Liver (tissue), 9 donors: ENCODE measurements around the gene L1TD1. TPM values are rescaled to one million over a fixed set of nuclear protein-coding genes. Genes with fewer than 3 reads are reported as not detected.
"Not testable (repeated sequence)": the region's sequence is repeated elsewhere in the genome, so short reads cannot be mapped to it uniquely, and the experiment has no call there.

ENCODE experiments used
- DNase-seq: peaks from one replicate; pipeline ENCODE4 v3.0.0-alpha.2; 2017; ENCODE audit warnings: low spot score
- H3K27ac ChIP-seq, 2 donors: one replicate each; pipeline ENCODE4 v1.7.0; 2013; ENCODE audit warnings: inconsistent platforms in 2 of 2, low read length in 2 of 2, control low read depth in 1 of 2, low read depth in 1 of 2, mild to moderate bottlenecking in 1 of 2
- H3K27me3 ChIP-seq, 4 donors: one replicate each; pipeline versions ENCODE4 v1.6.1 to v1.7.0; 2013; ENCODE audit warnings: low read length in 3 of 4, inconsistent platforms in 1 of 4, mild to moderate bottlenecking in 1 of 4, moderate library complexity in 1 of 4; ENCODE audit not compliant: control insufficient read depth in 4 of 4, insufficient read depth in 4 of 4
- H3K36me3 ChIP-seq, 4 donors: one replicate each; pipeline versions ENCODE4 v1.6.1 to v1.7.0; 2013; ENCODE audit warnings: low read length in 3 of 4, mild to moderate bottlenecking in 3 of 4, low read depth in 1 of 4, moderate library complexity in 1 of 4; ENCODE audit not compliant: control insufficient read depth in 4 of 4, insufficient read depth in 3 of 4
- H3K4me1 ChIP-seq, 4 donors: one replicate each; pipeline versions ENCODE4 v1.6.1 to v1.7.0; 2013; ENCODE audit warnings: low read length in 3 of 4, mild to moderate bottlenecking in 3 of 4, moderate library complexity in 1 of 4; ENCODE audit not compliant: control insufficient read depth in 4 of 4, insufficient read depth in 4 of 4
- H3K4me3 ChIP-seq, 3 donors: one replicate each; pipeline versions ENCODE4 v1.6.1 to v1.7.0; 2013; ENCODE audit warnings: low read length in 3 of 3, control low read depth in 1 of 3, low read depth in 1 of 3, mild to moderate bottlenecking in 1 of 3
- H3K9ac ChIP-seq, 2 donors: one replicate each; pipeline ENCODE4 v1.7.0; 2013; ENCODE audit warnings: low read length in 2 of 2, mild to moderate bottlenecking in 2 of 2, moderate library complexity in 2 of 2, control low read depth in 1 of 2, low read depth in 1 of 2
- H3K9me3 ChIP-seq, 4 donors: one replicate each; pipeline versions ENCODE4 v1.6.1 to v1.7.0; 2013; ENCODE audit warnings: low read length in 3 of 4; ENCODE audit not compliant: control insufficient read depth in 4 of 4
- EGR1 ChIP-seq, 2 donors: IDR thresholded peaks; 2 replicates each; pipeline ENCODE4 v1.6.1; 2016 to 2018; ENCODE audit warnings: antibody characterized with exemption in 2 of 2, low read depth in 2 of 2
- FOXA1 ChIP-seq: IDR thresholded peaks from 2 replicates; pipeline ENCODE4 v1.6.1; 2016; ENCODE audit warnings: antibody characterized with exemption
- HNF4A ChIP-seq, 2 donors: conservative IDR thresholded peaks; 2 replicates each; pipeline ENCODE4 v1.6.1; 2016; ENCODE audit warnings: antibody characterized with exemption in 2 of 2, mild to moderate bottlenecking in 2 of 2
- HNF4G ChIP-seq: IDR thresholded peaks from 2 replicates; pipeline ENCODE4 v1.6.1; 2016; ENCODE audit warnings: antibody characterized with exemption
- MAX ChIP-seq: IDR thresholded peaks from 2 replicates; pipeline ENCODE4 v1.6.1; 2016; ENCODE audit warnings: antibody characterized with exemption
- RAD21 ChIP-seq, 2 donors: IDR thresholded peaks; 2 replicates each; pipeline ENCODE4 v1.6.1; 2016; ENCODE audit warnings: antibody characterized with exemption in 2 of 2, mild to moderate bottlenecking in 2 of 2
- RXRA ChIP-seq, 2 donors: IDR thresholded peaks; 2 replicates each; pipeline ENCODE4 v1.6.1; 2017 to 2018; ENCODE audit warnings: antibody characterized with exemption in 2 of 2, mild to moderate bottlenecking in 1 of 2
- TAF1 ChIP-seq: conservative IDR thresholded peaks from 2 replicates; pipeline ENCODE4 v1.6.1; 2016; ENCODE audit warnings: antibody characterized with exemption, mild to moderate bottlenecking
- YY1 ChIP-seq: IDR thresholded peaks from 2 replicates; pipeline ENCODE4 v1.6.1; 2016; ENCODE audit warnings: antibody characterized with exemption, mild to moderate bottlenecking
- WGBS: extraction: QIAGEN DNeasy Blood & Tissue Kit; methylation state at CpG from one replicate; pipeline ENCODE4 v1.1.7; 2013; 5-methylcytosine and 5-hydroxymethylcytosine counted together
- polyA plus RNA-seq, 2 donors: library from polyadenylated mRNA; stranded (reverse) in 1 of 2; unstranded in 1 of 2; fragments of 200-250 nt in 1 of 2; fragments of >200 nt in 1 of 2; fragmentation: Nextera tagmentation in 1 of 2; extraction: Ambion mirVana in 1 of 2; gene quantifications; one replicate each; pipeline versions ENCODE4 v1.2.1 to v1.2.3, GENCODE V29; 2013 to 2015
- total RNA-seq, 2 donors: library from RNA; depleted of rRNA; stranded (reverse); fragments of >200 nt; gene quantifications; one replicate each; pipeline ENCODE4 v1.2.3, GENCODE V29; 2014
- donor health status: healthy.
- donor health status: healthy.
- donor health status: healthy.
- donor health status: healthy.
- donor health status: healthy.

The L1TD1 gene
- total and polyA plus RNA-seq, 4 donors = under 0.01 to 0.14 (median 0.01) TPM; not detected in 1

- 71% methylated on average over 7 of the region's 7 CpGs for WGBS
- Histone ChIP-seq H3K9me3 (no peaks in the 10 kb centered on the region), H3K4me1 (no peaks in the 10 kb centered on the region), H3K4me3 (no peak overlapping the region), H3K27me3 (no peaks in the 10 kb centered on the region), H3K9ac (no peak overlapping the region), H3K36me3 (no peaks in the 10 kb centered on the region), H3K27ac (no peak overlapping the region)
- no peak for DNase-seq
- TF ChIP-seq EGR1 (IDR thresholded peaks at IDR 0.05; ENCODE audit: low read depth in 2 of 2) (no peak), RAD21 (IDR thresholded peaks at IDR 0.05) (no peak), TAF1 (no peak), YY1 (no peak), MAX (no peak)
Measured at GRCh38 chr1:62181532-62181931, 13.1 kb upstream of the L1TD1 start.

GRCh38 chr1:62182157-62182556, 12.5 kb upstream of the L1TD1 start:
- not testable (repeated sequence) for H3K9ac ChIP-seq, H3K9me3 ChIP-seq, H3K4me1 ChIP-seq, H3K4me3 ChIP-seq, H3K27me3 ChIP-seq, H3K36me3 ChIP-seq, H3K27ac ChIP-seq, DNase-seq
- 80% methylated on average over 8 of the region's 8 CpGs for WGBS

GRCh38 chr1:62183164-62184020, 11.3 kb upstream of the L1TD1 start:
- not testable (repeated sequence) for H3K9ac ChIP-seq, DNase-seq, H3K4me3 ChIP-seq, H3K27me3 ChIP-seq, H3K36me3 ChIP-seq, H3K27ac ChIP-seq, H3K9me3 ChIP-seq, H3K4me1 ChIP-seq
- WGBS = 72% methylated on average over 11 of the region's 11 CpGs

- no peaks in the 10 kb centered on the region for H3K9me3 ChIP-seq
- H3K9ac ChIP-seq = no peak overlapping the region
- TF ChIP-seq RXRA (IDR thresholded peaks at IDR 0.05) (no peak), FOXA1 (no peak), TAF1 (no peak), HNF4G (no peak), HNF4A (conservative IDR thresholded peaks at IDR 0.05) (no peak)
- WGBS = 90% methylated on average over 7 of the region's 7 CpGs
- DNase-seq = no peak
- no peak overlapping the region for H3K27ac ChIP-seq
- no peak overlapping the region for H3K4me3 ChIP-seq
- peaks cover 0 to 2% (median 0%) of the 10 kb centered on the region in 4 donors for H3K4me1 ChIP-seq
- H3K36me3 ChIP-seq = no peaks in the 10 kb centered on the region
- no peaks in the 10 kb centered on the region for H3K27me3 ChIP-seq
Measured at GRCh38 chr1:62184336-62184735, 10.3 kb upstream of the L1TD1 start.

GRCh38 chr1:62185233-62185632, 9.4 kb upstream of the L1TD1 start:
- not testable (repeated sequence) for H3K36me3 ChIP-seq, DNase-seq, H3K9me3 ChIP-seq, H3K9ac ChIP-seq, H3K4me3 ChIP-seq, H3K4me1 ChIP-seq, H3K27ac ChIP-seq, H3K27me3 ChIP-seq
- WGBS = 95% methylated on average over 6 of the region's 6 CpGs
